ENCODE results near the gene TTC28. TPM values are rescaled to one million over a fixed set of nuclear protein-coding genes. Genes with fewer than 3 reads are reported as not detected.

TTC28 gene
- total and polyA plus RNA-seq, 11 donors: 5.1 to 34.9 (median 21.8) TPM

- no peak overlapping the region for H3K4me3 ChIP-seq
- peaks cover 0 to 69% (median 54%) of the 10 kb centered on the region in 9 donors for H3K36me3 ChIP-seq
- DNase-seq (peak in 2 of 5 donors; percentile 18 to 43), ATAC-seq (no peak)
- WGBS, 4 donors: 90 to 98% (median 91%) methylated on average over 9 to 14 of the region's 14 CpGs
- H3K4me1 ChIP-seq: peaks cover 2 to 20% (median 14%) of the 10 kb centered on the region in 12 donors
- H3K27ac ChIP-seq: no peak overlapping the region
- TF ChIP-seq CTCF (IDR thresholded peaks at IDR 0.05) (no peak), POLR2A (IDR thresholded peaks at IDR 0.05) (no peak)
- intact Hi-C loops (cut with DNase I): loop anchor here in 2 of 10 donors (5.0 to 10.0 kb wide), 2 partner anchors 42 to 70 kb away; no protein-coding TSS in a partner anchor
- H3K9me3 ChIP-seq: no peaks in the 10 kb centered on the region
- H3K27me3 ChIP-seq: no peaks in the 10 kb centered on the region
Measured at GRCh38 chr22:27994481-27995331, 684.9 kb downstream of the TTC28 start.

- H3K36me3 ChIP-seq: peaks cover 0 to 72% (median 50%) of the 10 kb centered on the region in 9 donors
- peak in 1 of 5 donors; percentile 20 for DNase-seq
- intact Hi-C loops (cut with DNase I): loop anchor here in 1 of 10 donors (10.0 kb wide), 1 partner anchor 69 kb away; no protein-coding TSS in a partner anchor
Measured at GRCh38 chr22:27993774-27994350, 685.8 kb downstream of the TTC28 start.

GRCh38 chr22:27993201-27993635 lies 686.4 kb downstream of the TTC28 start:
- peaks cover 2 to 22% (median 14%) of the 10 kb centered on the region in 12 donors for H3K4me1 ChIP-seq
- 96 to 99% (median 97%) methylated on average over 10 to 12 of the region's 12 CpGs for WGBS, 4 donors
- DNase-seq (peak in 3 of 5 donors; percentile 5 to 55 (median 18)), ATAC-seq (no peak)
- H3K27ac ChIP-seq: no peak overlapping the region
- no peak overlapping the region for H3K4me3 ChIP-seq
- H3K27me3 ChIP-seq: no peaks in the 10 kb centered on the region
- TF ChIP-seq POLR2A (IDR thresholded peaks at IDR 0.05) (no peak), CTCF (IDR thresholded peaks at IDR 0.05) (no peak)
- H3K36me3 ChIP-seq: peaks cover 0 to 68% (median 48%) of the 10 kb centered on the region in 9 donors
- intact Hi-C loops (cut with DNase I): loop anchor here in 1 of 10 donors (10.0 kb wide), 1 partner anchor 68 kb away; no protein-coding TSS in a partner anchor
- H3K9me3 ChIP-seq: no peaks in the 10 kb centered on the region

More at GRCh38 chr22:27993774-27994350, 685.8 kb downstream of the TTC28 start:
- no peak for ATAC-seq
- no peaks in the 10 kb centered on the region for H3K27me3 ChIP-seq
- TF ChIP-seq CTCF (IDR thresholded peaks at IDR 0.05) (no peak), POLR2A (IDR thresholded peaks at IDR 0.05) (no peak)
- no peak overlapping the region for H3K27ac ChIP-seq
- no peaks in the 10 kb centered on the region for H3K9me3 ChIP-seq
- H3K4me1 ChIP-seq: peaks cover 2 to 22% (median 14%) of the 10 kb centered on the region in 12 donors
- no peak overlapping the region for H3K4me3 ChIP-seq
- 96 to 100% (median 98%) methylated on average over 9 of the region's 9 CpGs for WGBS, 4 donors

Data from heart left ventricle (tissue), 16 donors.